Thyroid gland (tissue), 4 donors: ENCODE measurements around the gene TCEAL3.

Experiments used
- CTCF ChIP-seq, 6 experiments: fragments of 200-600 bp in 3 of 6; fragments of 450-650 bp in 3 of 6; sonication (generic) in 3 of 6; IDR thresholded peaks; one replicate each; pipeline ENCODE4 v1.5.1; 2016 to 2019; ENCODE audit warnings: antibody characterized with exemption in 6 of 6, mild to moderate bottlenecking in 2 of 6, inconsistent platforms in 1 of 6, moderate library complexity in 1 of 6
- POLR2A ChIP-seq, 2 donors: fragments of 450-650 bp; IDR thresholded peaks; one replicate each; pipeline ENCODE4 v1.6.1; 2017; ENCODE audit warnings: antibody characterized with exemption in 2 of 2, mild to moderate bottlenecking in 2 of 2, moderate library complexity in 1 of 2

GRCh38 chrX:103630171-103630511, 22.4 kb downstream of the TCEAL3 start:
- peak in 1 of 6 experiments; percentile 15 for TF ChIP-seq CTCF (IDR thresholded peaks at IDR 0.05)
- TF ChIP-seq POLR2A (IDR thresholded peaks at IDR 0.05) = no peak
